GM18519 (cell line): ENCODE results near the gene NANOG.
"Not testable (repeated sequence)": the region's sequence is repeated elsewhere in the genome, so short reads cannot be mapped to it uniquely, and the experiment has no call there.

Source experiments
- ATAC-seq: cut with Tn5 transposase; IDR thresholded peaks from one replicate; pipeline ENCODE4 v1.9.1; 2021; ENCODE audit warnings: mild to moderate bottlenecking, moderate library complexity; ENCODE audit not compliant: unreplicated experiment, low FRiP score

Gene NANOG

DNA sequence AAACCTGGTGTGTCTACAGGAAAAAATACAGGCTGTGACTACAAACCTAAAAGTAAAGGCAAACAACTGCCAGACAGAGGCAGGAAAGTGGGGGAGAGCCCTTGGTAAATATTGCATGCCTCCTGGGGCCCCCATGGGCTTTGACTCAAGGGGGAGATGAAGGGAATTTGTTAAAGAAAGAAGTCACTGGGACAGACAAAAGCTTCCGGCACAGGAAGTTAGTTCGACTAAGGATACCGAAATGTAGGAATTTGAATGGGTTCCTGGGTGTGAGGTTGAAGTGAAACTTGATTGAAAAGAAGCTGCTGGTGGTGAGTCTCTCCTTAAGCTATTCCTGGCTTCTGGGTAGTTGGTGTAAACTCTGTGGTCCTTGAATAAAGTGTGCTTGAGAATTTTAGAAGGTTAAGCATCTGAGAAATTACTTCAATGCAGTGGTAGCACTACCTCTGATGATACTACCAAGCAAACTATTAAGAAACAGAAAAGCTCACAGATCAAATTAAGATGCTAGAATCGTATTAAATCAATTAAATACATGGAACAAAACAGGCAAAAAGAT, 9.6 kb downstream of the NANOG start:
- not testable (repeated sequence) for ATAC-seq

DNA sequence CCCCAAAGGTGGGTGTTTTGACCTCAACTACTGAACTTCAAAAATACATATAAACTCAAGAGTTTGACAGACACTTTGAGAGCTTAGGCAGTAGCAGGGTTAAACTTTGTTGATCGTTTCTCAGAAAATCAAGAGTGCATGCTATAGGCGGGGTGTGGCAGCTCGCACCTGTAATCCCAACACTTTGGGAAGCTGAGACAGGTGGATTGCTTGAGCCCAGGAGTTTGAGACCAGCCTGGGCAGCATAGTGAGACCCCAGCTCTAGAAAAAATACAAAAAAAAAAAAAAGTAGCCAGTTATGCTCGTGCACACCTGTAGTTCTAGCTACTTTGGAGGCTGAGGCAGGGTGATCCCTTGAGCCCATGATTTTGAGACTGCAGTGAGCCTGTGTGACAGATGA, 12.3 kb downstream of the NANOG start:
- no peak for ATAC-seq

DNA sequence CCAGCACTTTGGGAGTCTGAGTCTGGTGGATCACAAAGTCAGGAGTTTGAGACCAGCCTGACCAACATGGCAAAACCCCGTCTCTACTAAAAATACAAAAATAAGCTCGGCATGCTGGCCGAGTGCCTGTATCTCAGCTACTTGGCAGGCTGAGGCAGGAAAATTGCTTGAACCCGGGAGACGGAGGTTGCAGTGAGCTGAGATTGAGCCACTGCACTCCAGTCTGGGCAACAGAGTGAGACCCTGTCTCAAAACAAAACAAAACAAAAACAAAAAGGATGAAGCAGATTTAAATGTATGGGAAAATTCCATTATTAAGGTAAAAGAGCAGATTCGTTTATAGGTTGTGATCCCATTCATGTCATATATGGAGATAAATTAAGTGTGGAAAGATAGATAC, 17.1 kb downstream of the NANOG start:
- not testable (repeated sequence) for ATAC-seq

DNA sequence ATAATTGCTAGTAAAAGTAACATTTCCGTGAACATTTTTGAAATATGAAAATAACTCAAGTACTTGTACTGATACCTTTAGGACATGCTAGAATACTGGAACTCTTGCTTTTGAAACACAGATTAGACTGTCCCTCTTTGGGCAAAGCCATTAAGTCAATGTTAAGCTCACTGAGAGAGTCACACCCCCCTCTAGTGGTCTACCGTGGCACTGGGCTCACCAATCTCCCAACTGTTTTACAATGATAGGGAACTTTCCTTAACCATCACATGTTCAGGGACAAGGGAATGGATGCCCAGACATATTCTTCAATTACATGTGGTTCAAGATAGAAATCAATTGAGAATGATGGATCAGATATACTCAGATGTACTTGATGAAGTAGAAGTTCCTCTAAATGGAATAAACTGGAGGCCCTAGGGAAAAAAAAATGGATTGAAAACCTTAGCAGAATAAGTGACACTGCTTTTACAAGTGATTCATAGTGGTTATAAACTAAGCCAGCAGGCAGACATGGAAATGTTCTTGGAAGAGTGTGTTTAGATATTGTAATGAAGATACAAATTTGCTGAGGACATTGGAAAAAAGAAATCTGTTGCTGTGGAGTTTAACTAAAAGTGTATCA, 17.8 kb downstream of the NANOG start:
- ATAC-seq, result no peak

DNA sequence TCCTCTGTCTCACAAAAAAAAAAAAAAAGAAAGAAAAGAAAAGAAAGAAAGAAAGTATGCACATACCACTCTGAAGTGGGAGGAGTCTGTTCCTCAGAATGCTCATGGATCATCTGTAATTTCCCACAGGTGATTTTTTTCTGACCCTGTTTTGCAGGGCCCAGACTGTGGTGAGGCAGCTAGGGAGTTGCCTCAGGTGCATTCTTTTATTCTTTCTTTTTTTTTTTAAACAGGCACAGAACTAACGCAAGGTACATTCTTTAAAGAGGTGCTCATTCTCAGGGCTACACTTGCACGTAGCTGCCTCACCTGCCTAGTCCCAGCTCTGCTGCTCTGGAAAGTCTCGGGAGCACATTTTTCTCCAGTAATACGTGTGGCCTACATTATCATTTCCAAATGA, 36.6 kb downstream of the NANOG start:
- not testable (repeated sequence) for ATAC-seq

DNA sequence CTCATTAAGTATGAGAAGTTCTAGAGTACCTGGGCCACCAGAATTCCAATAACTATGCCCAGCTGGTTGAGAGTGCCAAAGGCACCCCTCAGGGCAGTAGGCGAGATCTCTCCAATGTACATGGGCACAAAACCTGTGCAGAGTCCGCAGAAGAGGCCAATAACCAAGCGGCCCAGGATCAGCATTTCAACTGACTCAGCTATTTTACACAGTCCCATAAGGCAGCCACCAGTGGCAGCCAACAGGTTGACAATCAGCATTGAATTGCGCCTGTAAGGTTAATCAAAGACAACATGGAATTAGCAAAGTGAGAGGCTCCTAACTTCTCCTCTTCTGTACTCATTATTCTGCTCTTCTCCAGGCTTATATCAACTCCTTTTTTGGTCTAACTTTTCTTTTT, 40.5 kb downstream of the NANOG start:
- not testable (repeated sequence) for ATAC-seq

DNA sequence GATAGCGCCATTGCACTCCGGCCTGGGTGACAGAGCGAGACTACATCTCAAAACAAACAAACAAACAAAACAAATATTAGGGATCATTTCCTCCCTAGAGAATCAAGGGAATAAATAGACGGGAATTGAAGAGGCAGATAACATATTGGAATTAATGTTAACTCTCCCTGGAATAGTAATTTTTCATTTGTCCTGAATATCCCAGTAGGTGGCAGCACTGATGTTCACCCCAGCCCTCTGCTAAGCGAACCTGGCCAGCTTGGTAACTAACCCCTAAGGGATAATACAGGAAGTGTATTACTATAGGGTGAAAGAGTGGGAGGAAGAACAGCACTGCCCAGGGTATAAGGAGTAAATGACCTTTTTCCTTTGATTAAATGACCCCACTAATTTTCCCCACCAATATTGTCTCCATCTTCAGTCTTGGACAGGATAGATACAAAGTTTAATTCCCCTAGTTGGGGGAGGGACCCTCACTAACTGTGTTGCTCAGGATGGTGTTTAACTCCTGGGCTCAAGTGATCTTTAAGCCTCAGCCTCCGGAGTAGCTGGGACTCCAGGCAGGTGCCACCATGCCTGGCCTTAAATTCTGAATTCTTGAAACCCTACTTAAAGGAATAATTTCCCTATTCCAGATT, 43.0 kb downstream of the NANOG start:
- no peak for ATAC-seq

DNA sequence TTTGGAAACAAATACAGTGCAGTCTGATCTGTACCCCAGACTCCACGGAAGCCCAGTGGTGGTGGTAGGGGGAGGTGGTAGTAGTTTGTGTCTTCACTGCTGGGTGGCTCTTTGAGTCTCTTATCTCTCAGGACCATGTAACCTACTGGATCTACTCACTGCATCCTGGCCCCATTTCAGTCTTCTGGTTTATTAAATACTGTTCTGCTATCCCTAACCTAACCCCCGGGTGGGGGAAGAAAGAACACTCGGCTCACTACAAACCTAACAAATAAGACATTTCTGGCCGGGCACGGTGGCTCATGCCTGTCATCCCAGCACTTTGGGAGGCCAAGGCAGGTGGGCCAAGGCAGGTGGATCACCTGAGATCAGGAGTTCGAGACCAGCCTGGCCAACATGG, 44.0 kb downstream of the NANOG start:
- ATAC-seq, result not testable (repeated sequence)

DNA sequence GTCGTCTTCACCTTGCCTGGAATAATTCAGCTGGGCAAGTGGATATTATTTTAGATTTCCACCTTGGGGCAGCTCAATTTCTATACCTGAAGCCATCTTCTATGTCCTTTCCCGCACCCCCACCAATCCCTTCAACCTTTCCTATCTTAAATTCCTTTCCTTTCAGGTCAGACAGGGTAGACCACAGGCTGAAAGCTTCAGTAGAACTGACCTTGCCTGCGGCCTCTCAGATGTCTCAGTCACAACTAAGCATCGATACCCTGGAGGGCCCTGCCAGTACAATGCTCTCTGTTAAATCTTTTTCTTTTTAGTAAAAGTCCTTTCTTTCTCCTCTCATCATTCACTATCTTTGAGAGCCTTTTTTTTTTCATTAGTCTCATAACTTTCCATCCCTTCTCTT, 44.6 kb downstream of the NANOG start:
- ATAC-seq, result no peak

DNA sequence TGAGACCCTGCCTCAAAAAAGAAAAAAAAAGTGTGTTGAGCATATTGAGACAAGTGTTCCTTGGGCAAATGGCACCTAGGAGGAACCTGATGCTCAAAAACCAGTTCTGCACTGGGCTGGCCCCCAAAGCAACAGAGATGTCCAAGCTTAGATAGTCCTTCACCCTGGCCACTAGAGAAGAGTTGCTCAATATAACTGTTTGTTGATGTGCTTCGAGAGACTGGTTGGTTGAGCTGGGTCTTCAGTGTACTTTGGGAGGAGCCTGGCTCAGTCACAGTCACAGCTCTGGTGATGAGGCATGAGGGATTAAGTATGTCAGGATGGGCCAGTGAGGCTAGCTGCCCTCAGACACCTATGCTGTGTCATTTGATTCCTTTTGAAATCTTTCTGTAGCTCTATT, 45.5 kb downstream of the NANOG start:
- no peak for ATAC-seq

DNA sequence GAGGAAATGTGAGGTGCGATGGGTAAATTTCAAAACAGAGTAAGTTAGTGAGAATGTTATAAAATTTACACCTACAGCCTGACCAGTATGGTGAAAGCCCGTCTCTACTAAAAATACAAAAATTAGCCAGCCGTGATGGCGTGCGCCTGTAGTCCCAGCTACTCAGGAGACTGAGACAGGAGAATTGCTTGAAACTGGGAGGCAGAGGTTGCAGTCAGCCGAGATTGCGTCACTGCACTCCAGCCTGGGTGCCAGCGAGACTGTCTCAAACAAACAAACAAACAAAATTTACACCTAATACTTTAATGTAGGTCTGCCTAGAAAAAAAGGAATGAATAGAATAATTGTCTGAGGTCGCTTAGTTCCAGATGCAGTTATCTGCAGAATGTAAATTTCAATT, 45.9 kb downstream of the NANOG start:
- no peak for ATAC-seq

DNA sequence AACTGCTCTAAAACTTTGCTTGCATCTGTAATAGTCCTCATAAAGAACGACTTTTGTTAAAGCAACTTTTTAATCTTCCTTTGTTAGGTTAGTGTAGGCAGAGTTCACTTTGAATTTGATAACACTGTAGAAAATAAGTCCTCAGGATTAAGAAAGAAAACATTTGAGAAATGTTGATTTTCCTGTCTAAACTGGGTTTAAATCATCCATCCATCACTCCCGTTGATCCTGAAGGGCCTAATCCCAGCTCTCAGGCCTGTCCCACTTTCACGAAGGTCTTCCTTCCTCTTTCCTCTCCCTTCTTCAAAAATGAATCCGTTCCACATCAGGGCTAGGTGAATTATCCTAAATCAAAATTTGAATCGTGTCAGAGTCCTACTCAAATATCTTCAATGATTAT, 46.6 kb downstream of the NANOG start:
- no peak for ATAC-seq

DNA sequence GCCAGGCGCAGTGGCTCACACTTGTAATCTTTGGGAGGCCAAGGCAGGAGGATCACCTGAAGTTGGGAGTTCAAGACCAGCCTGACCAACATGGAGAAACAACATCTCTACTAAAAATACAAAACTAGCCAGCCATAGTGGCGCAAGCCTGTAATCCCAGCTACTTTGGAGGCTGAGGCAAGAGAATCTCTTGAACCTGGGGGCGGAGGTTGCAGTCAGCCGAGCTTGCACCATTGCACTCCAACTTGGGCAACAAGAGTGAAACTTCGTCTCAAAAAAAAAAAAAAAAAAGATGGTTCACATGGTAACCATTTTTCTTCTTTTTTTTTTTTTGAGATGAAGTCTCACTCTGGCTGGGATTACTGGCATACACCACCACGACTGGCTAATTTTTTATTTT, 48.2 kb downstream of the NANOG start:
- no peak for ATAC-seq

DNA sequence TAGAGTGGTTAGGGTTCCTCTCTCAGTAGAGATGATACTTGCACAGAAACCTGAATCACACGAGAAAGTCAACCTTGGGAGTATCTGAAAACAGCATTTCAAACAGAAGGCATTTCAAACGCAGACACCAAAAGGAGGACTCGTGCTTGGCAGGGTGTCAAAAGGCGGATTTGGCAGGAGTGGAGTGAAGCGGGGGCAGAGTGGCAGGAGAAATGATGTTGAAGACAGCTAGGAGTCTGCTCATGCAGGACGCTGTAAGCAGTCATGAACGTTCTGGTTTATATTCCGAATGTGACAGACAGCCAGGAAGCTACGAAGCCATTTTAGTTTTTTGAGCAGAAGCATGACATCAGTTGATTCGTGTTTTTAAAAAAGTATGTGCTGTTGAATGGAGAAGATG, 50.0 kb downstream of the NANOG start:
- ATAC-seq, result not testable (repeated sequence)

DNA sequence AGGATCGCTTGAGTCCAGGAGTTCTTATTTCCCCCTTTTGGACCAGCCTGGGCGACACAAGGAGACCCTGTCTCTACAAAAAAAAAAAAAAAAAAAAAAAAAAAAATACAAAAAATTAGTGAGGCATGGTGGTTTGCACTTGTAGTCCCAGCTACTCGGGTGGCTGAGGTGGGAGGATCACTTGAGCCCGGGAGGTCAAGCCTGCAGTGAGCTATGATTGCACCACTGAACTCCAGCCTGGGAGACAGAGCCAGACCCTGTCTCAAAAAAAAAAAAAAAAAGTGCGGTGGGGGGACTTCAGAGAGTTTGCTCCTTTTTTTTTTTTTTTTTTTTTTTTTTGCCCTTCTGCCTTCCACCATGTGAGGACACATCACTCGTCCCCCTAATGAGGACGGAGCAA, 50.6 kb downstream of the NANOG start:
- not testable (repeated sequence) for ATAC-seq

DNA sequence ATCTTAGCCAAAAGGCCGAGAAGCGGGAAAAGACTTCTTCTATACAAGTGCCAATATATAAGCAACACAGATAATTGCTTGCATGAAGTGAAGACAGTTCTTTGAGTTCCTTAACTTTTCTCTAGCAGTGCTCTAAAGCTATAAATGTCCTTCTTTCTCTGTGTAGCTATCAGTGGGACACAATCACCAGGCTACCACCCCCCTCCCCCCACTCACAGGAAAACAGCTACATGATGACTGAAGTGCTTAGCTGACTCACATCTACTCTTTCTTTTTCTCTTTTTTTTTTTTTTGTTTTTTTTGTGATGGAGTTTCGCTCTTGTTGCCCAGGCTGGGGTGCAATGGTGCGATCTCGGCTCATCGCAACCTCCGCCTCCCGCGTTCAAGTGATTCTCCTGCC, 53.2 kb downstream of the NANOG start:
- ATAC-seq, result not testable (repeated sequence)

DNA sequence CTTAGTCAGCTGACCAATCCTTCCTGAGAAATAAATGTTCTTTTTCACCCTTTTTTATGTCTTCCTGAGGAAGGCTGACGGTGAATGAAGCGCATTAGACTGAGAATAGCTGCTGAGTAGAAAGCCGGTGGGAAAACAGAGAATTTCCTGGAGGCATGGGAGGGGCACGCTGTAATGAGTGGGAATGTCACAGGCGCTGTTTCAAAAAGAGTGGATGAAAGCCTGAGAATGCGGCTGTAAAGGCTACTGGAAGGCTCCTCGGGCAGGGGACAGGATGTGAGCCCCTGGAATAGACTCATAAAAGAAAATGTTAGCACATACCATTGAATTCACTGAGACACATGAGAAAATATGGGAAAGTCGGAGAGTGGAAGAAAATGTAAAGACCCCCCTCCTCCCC, 53.9 kb downstream of the NANOG start:
- not testable (repeated sequence) for ATAC-seq

DNA sequence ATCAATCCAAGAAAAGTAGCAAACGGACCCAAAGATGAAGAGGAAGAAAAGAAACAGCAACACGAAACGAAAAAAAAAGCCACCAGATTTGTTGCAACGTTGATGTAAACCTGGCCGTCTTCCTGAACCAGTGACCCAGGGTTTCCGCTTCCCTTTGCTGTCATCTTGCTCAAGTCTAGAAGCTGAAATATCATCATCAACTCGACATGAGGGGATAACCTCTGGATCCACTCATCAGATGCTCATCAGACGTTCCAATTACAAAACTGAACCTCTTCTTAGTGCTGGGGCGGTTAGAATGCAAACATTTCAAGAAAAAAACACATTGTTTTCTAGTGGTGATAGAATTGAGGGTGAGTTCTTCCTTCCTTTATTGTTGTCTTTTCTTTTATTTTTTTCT, 54.4 kb downstream of the NANOG start:
- ATAC-seq, result not testable (repeated sequence)

DNA sequence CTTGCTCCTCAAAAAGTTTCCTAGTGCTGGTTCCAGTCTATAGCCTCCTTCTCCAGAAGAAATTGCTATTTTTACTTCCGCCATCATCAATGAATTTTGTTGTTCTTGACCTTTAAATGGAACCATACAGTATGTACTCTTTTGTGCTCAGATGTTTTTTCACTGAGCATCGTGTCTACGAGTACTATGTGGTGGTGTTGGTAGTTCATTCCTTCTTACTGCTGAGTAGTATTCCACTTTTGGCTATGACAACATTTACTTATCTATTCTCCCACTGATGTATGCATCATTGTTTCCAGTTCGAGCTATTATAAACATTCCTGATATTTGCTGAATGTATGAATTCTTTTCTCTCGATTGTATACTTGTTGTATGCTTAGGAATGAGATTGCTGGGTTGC, 54.9 kb downstream of the NANOG start:
- ATAC-seq, result no peak

DNA sequence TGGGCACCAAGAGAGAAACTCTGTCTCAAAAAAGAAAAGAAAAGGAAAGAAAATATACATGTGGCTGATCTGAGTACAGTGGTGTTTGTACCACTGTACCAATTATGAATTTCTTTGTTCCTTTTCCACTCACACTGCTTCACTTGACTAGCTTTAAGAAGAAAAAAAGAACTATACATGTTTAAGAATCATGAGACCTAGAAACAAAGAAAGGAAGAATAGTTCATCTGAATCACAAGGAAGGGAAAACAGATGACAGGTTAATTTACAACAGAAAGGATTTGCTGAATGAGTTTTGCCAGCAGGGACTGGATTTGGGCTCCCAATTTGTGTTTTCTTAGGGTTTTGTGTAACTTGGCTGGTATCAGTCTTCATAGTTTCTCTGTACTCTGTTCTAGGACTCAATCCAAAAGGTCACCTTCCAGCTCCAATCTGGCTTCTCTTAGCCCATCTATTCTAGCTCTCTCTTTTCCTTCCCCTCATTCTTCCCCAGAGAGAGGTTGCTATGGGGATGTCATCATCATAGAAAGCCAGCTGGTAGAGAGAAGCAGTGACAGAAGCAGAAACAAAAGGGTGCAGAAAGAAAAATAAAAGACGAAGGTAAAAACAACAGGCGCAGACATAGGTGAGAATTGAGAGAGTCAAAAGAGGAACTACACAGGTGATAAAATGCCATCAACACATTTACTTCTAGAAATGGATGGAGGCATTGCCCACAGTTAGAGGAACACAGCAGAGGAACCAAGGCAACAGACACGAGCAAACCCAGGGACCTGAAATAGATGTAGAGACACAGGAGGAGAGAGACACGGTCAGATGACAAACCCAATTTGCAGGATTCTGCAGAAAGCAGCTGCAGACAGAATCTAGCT, 58.3 kb downstream of the NANOG start:
- not testable (repeated sequence) for ATAC-seq

DNA sequence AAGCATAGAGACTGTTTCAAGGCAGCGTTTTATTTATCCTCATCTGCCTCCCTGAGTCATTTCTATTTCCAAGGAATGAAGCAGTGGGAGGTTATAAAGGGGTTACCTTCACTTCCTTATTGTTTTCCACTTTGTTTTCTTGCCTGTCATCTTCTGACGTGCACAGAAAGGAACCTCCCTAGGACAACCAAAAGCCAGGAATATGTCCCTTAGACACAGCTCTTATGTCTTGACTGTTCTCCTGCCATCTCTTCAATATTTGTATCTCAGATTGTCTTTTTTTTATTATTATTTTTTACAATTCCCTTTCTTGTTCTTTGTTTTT, 58.9 kb downstream of the NANOG start:
- ATAC-seq, result not testable (repeated sequence)
